ENCODE data around the gene RAB4A. TPM values are rescaled to one million over a fixed set of nuclear protein-coding genes. Genes with fewer than 3 reads are reported as not detected.
"Not testable (repeated sequence)": the region's sequence is repeated elsewhere in the genome, so short reads cannot be mapped to it uniquely, and the experiment has no call there.

Gene RAB4A
- total RNA-seq, 1 experiment from 2014 or later: 35.6 TPM

DNA sequence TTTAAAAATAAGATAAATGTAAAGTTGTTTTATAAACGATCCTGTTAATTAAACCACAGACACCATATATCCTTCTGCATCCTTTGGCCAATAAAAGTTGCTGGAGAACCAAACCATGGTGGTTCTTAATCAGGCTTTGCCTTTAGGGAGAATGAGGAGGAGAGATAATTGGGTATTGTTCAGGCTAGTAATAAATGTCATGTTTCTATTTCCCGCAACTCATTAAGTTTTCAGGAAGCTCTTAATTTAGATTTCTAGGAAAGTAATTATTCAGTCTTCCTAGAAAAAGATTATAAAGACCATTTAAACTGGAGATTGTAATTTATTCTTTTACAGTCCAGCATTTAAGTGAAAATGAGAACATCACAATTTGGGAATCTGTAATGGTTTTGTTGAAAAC lies 34.5 kb downstream of the RAB4A start:
- Histone ChIP-seq H3K36me3 (peaks cover 44% of the 10 kb centered on the region), H3K9me3 (replicated peaks) (no peaks in the 10 kb centered on the region)

DNA sequence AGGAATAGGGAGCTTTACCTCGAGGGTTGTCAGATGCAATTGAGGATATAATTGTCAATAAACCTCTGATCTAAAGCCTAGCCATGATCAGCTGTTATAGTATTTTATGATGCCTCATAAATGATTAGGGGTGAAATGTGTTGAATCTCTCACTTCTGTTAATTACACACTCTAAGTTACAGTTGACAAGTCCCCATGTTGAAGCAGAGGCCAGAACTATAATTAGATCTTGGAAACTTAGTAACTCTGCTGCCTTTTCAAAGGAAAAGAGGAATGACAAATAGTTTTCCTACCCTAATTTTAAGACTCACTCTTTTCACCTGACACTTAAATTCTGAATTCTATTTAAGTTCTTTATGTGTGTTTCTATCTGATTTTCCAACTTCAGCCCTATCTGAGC lies 38.2 kb downstream of the RAB4A start:
- no peaks in the 10 kb centered on the region for H3K9me3 ChIP-seq (replicated peaks)

More for the DNA sequence above, 34.5 kb downstream of the RAB4A start:
- Histone ChIP-seq H3K27me3 (replicated peaks) (no peaks in the 10 kb centered on the region), H3K4me3 (no peak overlapping the region), H3K27ac (no peak overlapping the region), H3K4me1 (replicated peaks) (no peaks in the 10 kb centered on the region)
- DNase-seq (ENCODE audit: low read depth in 1 of 2, low spot score in 2 of 2): no peak

DNA sequence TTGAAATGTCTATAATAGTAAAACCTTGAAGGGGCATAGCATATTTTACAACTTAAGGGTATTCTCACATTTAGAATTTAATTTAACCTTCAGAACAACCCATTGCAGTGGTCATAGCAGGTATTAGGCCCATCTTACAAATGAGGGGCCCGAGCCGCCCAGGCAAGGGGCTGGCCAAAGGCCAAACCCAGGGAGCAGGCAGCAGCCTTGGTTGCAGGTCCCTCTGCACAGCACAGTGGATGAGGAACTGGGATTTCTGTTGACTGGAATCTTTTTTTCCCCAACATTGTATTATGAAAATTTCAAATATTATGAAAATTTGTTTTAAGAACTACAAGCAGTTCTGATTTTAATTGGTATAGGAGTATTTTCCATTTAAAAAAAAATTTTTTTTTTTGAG lies 38.8 kb downstream of the RAB4A start:
- peaks cover 22% of the 10 kb centered on the region for H3K36me3 ChIP-seq

More for the DNA sequence above, 38.2 kb downstream of the RAB4A start:
- no peak for DNase-seq (ENCODE audit: low read depth in 1 of 2, low spot score in 2 of 2)
- Histone ChIP-seq H3K36me3 (peaks cover 24% of the 10 kb centered on the region), H3K27ac (no peak overlapping the region), H3K27me3 (replicated peaks) (no peaks in the 10 kb centered on the region), H3K4me1 (replicated peaks) (no peaks in the 10 kb centered on the region), H3K4me3 (no peak overlapping the region)

DNA sequence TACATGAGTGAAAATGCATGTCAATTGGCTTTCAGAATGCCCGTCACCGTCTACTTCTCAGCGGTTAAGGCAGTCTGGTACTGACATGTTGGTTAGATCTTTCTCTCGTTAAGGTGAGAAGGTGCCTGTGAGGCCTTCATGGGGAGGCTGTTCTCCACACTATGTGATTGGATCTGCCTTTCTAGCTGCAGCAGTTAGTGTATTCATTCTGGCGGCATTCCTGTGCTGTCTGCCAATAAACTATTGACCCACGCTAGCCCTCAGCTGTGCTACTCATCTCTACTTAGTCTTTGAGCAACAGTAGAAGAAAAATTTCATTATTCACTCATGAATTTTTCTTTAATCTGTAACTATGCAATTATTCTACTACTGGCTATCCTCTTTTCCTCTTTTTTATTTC lies 39.9 kb downstream of the RAB4A start:
- no peak overlapping the region for H3K4me3 ChIP-seq
- no peak for DNase-seq (ENCODE audit: low read depth in 1 of 2, low spot score in 2 of 2)
- H3K36me3 ChIP-seq: peaks cover 16% of the 10 kb centered on the region
- no peak overlapping the region for H3K27ac ChIP-seq
- H3K9me3 ChIP-seq (replicated peaks): no peaks in the 10 kb centered on the region
- no peaks in the 10 kb centered on the region for H3K27me3 ChIP-seq (replicated peaks)
- no peaks in the 10 kb centered on the region for H3K4me1 ChIP-seq (replicated peaks)

More for the DNA sequence above, 38.8 kb downstream of the RAB4A start:
- no peaks in the 10 kb centered on the region for H3K9me3 ChIP-seq (replicated peaks)
- no peak overlapping the region for H3K27ac ChIP-seq
- H3K27me3 ChIP-seq (replicated peaks): no peaks in the 10 kb centered on the region
- DNase-seq (ENCODE audit: low read depth in 1 of 2, low spot score in 2 of 2): no peak
- no peaks in the 10 kb centered on the region for H3K4me1 ChIP-seq (replicated peaks)
- H3K4me3 ChIP-seq: no peak overlapping the region

DNA sequence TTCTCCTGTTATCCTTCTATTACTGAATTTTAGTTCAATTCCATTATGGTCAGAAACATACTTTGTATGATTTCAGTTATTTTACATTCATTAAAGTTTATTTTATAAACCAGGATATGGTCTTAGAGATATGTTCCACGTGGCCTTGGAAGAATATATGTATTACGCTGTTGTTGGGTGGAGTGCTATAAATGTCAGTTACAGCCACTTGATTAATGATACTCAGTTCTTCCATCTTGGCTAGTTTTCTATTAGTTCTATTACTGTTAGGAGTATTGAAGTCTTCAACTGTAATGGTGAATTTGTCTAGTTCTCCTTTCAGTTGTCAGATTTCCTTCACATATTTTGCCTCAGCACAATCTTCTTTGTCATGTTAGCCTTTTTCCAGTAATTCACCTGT lies 45.3 kb downstream of the RAB4A start:
- Histone ChIP-seq H3K27ac (no peak overlapping the region), H3K36me3 (peaks cover 13% of the 10 kb centered on the region; the same call in 1 of the 2 replicates), H3K4me1 (replicated peaks) (peaks cover 8% of the 10 kb centered on the region), H3K4me3 (no peak overlapping the region), H3K9me3 (replicated peaks) (no peaks in the 10 kb centered on the region), H3K27me3 (replicated peaks) (no peaks in the 10 kb centered on the region)
- no peak for DNase-seq (ENCODE audit: low read depth in 1 of 2, low spot score in 2 of 2)

DNA sequence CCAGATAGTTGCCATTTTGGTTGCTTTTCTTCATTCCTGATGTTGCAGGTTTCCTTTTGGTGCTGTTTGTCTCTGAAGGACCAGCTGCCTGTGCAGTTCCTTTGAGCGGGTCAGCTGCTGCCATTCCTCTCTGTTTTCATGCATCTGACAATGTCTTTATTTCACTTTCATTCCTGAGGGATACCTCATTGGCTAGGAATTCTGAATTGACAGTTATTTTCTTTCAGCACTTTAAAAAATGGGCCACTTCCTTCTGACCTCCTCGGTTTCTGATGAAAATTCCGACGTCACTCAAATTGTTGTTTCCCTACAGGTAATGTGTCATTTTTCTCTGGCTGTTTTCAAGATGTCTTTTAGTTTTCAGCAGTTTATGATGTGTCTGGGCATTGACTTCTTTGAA lies 47.1 kb downstream of the RAB4A start:
- DNase-seq (ENCODE audit: low read depth in 1 of 2, low spot score in 2 of 2): peak in 1 of 2 experiments; percentile 37
- no peak overlapping the region for H3K4me3 ChIP-seq
- H3K27me3 ChIP-seq (replicated peaks): no peaks in the 10 kb centered on the region
- peaks cover 22% of the 10 kb centered on the region for H3K36me3 ChIP-seq
- H3K27ac ChIP-seq: peak overlapping the region; percentile 30; the same call in 1 of the 2 replicates
- no peaks in the 10 kb centered on the region for H3K9me3 ChIP-seq (replicated peaks)
- H3K4me1 ChIP-seq (replicated peaks): peaks cover 8% of the 10 kb centered on the region

DNA sequence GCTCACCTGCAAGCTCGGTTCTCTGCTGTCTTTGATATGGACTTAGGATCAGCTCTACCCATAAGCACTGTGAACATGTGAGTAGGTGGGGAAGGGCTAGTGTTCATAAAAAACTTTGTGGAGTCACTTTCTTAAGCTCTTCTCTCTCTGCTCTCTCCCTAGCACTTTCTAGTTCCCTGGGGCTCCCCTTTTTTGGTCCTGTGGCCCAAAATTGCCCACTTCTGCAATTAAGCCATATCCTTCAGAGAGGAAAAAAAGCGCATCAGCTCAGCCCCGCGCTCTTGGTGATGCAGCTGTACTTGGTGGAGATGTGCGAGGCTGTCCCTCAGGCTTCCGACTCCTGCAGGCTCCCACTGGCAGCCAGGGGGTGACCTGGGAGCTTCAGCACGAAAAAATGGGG lies 48.6 kb downstream of the RAB4A start:
- Histone ChIP-seq H3K36me3 (peaks cover 30% of the 10 kb centered on the region), H3K27ac (no peak overlapping the region), H3K9me3 (replicated peaks) (no peaks in the 10 kb centered on the region), H3K27me3 (replicated peaks) (no peaks in the 10 kb centered on the region), H3K4me3 (no peak overlapping the region), H3K4me1 (replicated peaks) (peaks cover 8% of the 10 kb centered on the region)
- no peak for DNase-seq (ENCODE audit: low read depth in 1 of 2, low spot score in 2 of 2)

DNA sequence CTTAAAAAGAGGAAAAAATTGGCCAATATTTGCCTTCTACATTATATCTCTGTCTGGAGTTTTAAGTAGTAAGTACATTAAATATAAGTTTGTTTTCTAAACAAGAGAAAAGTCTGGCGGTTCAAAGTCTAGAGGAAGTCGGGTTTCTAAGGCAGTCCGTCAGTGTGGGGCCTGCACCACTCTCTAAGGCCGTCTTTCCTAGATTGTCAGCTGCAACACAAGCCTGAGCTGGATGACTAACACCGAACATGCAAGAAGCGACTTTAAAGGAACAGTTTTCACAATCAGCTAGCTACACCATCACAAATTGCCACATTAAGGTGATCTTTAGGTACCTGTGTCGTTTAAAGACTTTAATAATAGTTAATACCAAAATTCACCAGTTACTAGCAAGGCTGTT lies 52.3 kb downstream of the RAB4A start:
- Histone ChIP-seq H3K4me1 (replicated peaks) (peaks cover 2% of the 10 kb centered on the region), H3K9me3 (replicated peaks) (no peaks in the 10 kb centered on the region), H3K27me3 (replicated peaks) (no peaks in the 10 kb centered on the region), H3K36me3 (peaks cover 38% of the 10 kb centered on the region), H3K4me3 (no peak overlapping the region), H3K27ac (no peak overlapping the region)
- no peak for DNase-seq (ENCODE audit: low read depth in 1 of 2, low spot score in 2 of 2)

DNA sequence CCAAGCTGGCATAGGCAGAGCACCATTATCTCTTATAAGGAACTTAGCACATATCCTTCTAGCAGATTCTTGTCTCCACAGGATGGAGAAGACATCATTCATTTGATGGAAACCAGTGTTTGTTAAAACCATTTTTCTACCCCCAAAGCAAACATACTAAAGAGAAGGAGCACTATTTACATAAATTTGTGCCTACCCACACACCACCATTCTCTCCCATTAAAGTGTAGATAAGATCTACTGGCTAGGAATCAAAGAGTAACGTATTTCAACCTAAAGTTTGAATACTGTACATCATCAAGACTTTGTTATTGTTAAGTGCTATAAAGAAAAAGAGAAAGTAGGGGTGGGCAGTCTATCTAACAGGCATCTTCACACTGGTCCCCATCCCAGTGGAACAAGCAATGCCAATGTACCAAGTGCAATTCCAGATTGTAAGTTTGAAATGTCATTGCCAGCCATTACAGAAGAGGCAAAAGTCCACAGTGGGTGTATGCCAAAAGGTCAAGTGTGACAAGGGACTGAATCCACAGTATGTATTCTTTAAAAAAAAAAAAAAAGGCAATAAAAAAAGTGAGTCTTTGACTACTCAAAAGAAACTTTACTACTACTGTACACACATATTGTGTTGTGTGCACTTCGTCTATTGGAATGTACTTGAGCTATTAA lies 53.1 kb downstream of the RAB4A start:
- Histone ChIP-seq H3K27ac (no peak overlapping the region), H3K4me1 (replicated peaks) (no peaks in the 10 kb centered on the region), H3K9me3 (replicated peaks) (no peaks in the 10 kb centered on the region), H3K4me3 (no peak overlapping the region), H3K27me3 (replicated peaks) (no peaks in the 10 kb centered on the region), H3K36me3 (peaks cover 33% of the 10 kb centered on the region)
- no peak for DNase-seq (ENCODE audit: low read depth in 1 of 2, low spot score in 2 of 2)

DNA sequence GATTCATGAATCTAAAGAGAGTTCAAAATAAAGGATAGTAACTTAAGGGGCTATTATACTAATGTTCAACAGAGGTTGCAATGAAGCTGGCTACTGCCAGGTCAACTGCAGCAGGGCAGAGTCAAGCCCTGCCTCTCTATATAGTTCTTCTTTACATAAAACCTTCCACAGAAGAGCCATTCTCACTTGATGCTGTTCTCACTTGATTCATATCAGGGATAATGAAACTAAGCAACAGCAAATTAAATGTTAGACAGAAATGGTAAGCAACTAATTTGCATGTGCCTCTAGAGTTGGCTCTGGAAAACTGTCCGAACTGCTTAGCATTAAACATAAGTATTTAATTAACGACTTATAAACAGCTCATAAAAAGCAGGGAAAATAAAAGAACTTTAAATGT lies 54.5 kb downstream of the RAB4A start:
- H3K4me1 ChIP-seq (replicated peaks): no peaks in the 10 kb centered on the region
- peaks cover 33% of the 10 kb centered on the region for H3K36me3 ChIP-seq
- H3K9me3 ChIP-seq (replicated peaks): no peaks in the 10 kb centered on the region
- no peak overlapping the region for H3K4me3 ChIP-seq
- no peaks in the 10 kb centered on the region for H3K27me3 ChIP-seq (replicated peaks)
- no peak for DNase-seq (ENCODE audit: low read depth in 1 of 2, low spot score in 2 of 2)
- H3K27ac ChIP-seq: no peak overlapping the region

DNA sequence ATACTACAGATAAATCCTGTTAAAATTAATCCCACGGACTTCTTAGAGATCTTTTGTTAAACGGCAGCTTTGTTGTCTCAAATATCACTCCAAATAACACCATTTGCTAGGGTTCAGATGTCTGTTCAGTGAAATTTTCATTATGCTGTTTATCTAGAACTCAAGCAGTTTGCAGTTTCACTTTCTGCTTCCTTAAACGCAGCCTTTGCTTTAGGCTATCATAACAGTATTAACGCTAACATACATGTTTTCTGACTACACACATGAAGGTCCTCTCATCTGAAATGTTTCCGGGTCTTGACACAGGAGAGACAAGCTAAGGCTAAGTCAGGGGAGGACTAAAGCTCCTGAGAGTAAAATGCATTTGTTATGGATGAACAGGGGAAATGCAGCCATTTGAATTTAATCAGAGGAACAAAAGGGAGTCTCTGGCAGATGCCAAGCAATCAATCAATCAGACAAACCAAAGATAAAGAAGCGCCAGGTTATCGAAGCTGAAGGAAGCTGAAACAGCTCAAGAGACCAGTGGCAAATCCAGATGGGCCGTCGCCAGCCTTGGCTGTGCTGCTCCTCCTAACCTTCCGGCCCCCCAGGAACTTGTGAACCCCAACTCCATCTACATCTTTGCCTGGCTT lies 55.1 kb downstream of the RAB4A start:
- no peak overlapping the region for H3K4me3 ChIP-seq
- H3K27ac ChIP-seq: no peak overlapping the region
- H3K27me3 ChIP-seq (replicated peaks): no peaks in the 10 kb centered on the region
- no peak for DNase-seq (ENCODE audit: low read depth in 1 of 2, low spot score in 2 of 2)
- H3K9me3 ChIP-seq (replicated peaks): no peaks in the 10 kb centered on the region
- no peaks in the 10 kb centered on the region for H3K4me1 ChIP-seq (replicated peaks)
- H3K36me3 ChIP-seq: peaks cover 33% of the 10 kb centered on the region

DNA sequence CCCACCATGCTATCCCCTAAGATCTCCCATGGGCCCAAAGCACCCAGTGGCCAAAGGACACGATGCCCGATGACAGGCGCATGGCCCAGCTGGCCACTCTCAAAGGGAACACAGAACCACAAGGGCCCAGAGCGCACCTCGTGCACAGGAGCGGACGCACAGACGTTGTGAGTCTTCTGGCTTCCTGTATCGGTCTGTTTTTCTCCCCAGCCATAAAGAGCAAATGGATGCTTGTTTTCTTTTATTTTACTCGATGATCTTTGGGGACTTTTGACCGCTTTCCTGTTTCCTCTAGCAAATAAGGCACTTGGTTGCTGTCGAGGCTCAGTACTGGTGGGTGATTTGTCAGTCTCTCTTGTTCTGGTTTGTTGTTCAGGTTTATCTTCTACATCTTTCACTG lies 55.7 kb downstream of the RAB4A start:
- Histone ChIP-seq H3K4me3 (no peak overlapping the region), H3K27me3 (replicated peaks) (no peaks in the 10 kb centered on the region), H3K4me1 (replicated peaks) (no peaks in the 10 kb centered on the region), H3K9me3 (replicated peaks) (no peaks in the 10 kb centered on the region), H3K27ac (no peak overlapping the region), H3K36me3 (peaks cover 33% of the 10 kb centered on the region)
- DNase-seq (ENCODE audit: low read depth in 1 of 2, low spot score in 2 of 2): no peak

DNA sequence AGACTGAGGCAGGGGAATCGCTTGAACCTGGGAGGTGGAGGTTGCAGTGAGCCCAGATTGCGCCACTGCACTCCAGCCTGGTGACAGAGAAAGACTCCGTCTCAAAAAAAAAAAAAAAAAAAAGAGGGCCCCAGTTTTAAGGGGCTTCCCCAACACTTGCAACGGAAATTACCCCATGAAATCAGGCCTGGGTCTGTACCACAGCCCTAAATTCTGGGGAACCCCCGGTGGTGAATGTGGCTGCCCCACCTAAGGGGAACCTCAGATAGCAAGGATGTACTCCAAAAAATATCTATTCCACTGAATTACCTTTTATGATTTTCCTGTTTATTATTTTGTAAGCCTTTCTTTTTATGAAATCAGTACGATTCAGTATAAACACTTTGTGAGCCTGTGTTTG lies 56.9 kb downstream of the RAB4A start:
- H3K27me3 ChIP-seq (replicated peaks); H3K4me1 ChIP-seq (replicated peaks); DNase-seq (ENCODE audit: low read depth in 1 of 2, low spot score in 2 of 2); H3K9me3 ChIP-seq (replicated peaks); H3K4me3 ChIP-seq; H3K27ac ChIP-seq: not testable (repeated sequence)
- peaks cover 27% of the 10 kb centered on the region for H3K36me3 ChIP-seq

DNA sequence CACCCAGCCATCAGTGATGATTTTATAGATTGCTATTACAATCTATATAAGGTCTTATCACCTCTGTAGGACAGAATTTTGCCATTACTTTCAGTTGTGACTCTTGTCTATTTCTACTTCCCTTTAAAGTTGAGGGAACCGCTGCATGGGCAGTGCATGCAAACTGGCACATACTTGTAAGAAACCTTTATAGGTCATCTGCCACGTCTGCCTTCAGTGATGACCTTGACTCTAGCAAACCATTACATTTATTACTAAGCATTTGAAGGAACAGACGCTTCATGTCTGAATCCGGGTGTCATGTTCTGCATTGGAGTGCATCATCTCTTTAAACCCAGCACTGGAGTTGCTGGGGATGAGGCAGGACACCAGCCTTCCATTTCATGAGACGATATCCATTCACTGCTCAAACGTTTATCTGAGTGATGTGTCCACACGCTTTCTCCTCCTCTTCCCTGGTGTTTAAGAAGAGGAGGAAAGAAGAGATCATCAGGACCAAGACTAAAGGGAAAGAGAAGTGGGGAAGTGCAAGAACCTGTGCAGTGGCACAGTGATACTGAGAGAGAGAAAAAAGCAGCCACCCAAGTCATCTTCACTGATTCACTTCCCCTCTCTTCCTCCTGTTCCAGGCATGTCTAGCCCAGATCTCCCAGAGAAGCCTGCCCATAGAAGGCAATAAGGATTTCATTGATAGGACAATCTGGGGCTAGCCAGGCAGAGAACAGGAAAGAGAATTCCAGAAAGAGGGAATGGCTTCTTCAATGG lies 57.9 kb downstream of the RAB4A start:
- Histone ChIP-seq H3K36me3 (peaks cover 17% of the 10 kb centered on the region), H3K4me3 (no peak overlapping the region), H3K27ac (no peak overlapping the region), H3K27me3 (replicated peaks) (no peaks in the 10 kb centered on the region), H3K9me3 (replicated peaks) (no peaks in the 10 kb centered on the region), H3K4me1 (replicated peaks) (no peaks in the 10 kb centered on the region)
- DNase-seq (ENCODE audit: low read depth in 1 of 2, low spot score in 2 of 2): no peak

All from SJSA1 (cell line).